Nephron progenitor cell (in vitro differentiated cells): ENCODE measurements around the gene RAMP3.

Experiments
- DNase-seq: peaks from one replicate; pipeline ENCODE4 v3.0.0; 2021
- H3K27ac Mint-ChIP-seq: 2 replicates; pipeline ENCODE4 v1.8.0; 2021; ENCODE audit warnings: mild to moderate bottlenecking, moderate library complexity, mixed read lengths
- H3K27me3 Mint-ChIP-seq: 2 replicates; pipeline ENCODE4 v1.8.0; 2021; ENCODE audit warnings: mild to moderate bottlenecking, low read depth, mixed read lengths; ENCODE audit not compliant: poor library complexity
- H3K36me3 Mint-ChIP-seq: 2 replicates; pipeline ENCODE4 v1.8.0; 2021; ENCODE audit warnings: low read depth, mixed read lengths
- H3K4me1 Mint-ChIP-seq: 2 replicates; pipeline ENCODE4 v1.8.0; 2021; ENCODE audit warnings: mixed read lengths
- H3K4me3 Mint-ChIP-seq: 2 replicates; pipeline ENCODE4 v1.8.0; 2021; ENCODE audit warnings: mild to moderate bottlenecking, moderate library complexity, mixed read lengths
- H3K9me3 Mint-ChIP-seq: 2 replicates; pipeline ENCODE4 v1.8.0; 2021; ENCODE audit warnings: mild to moderate bottlenecking, moderate library complexity, mixed read lengths
- TF ChIP-seq, protein P1 (sequence below): fragments of 200-600 bp; sonication (generic); IDR thresholded peaks from 2 replicates; pipeline ENCODE4 v1.5.0; 2021; ENCODE audit warnings: antibody characterized with exemption

The RAMP3 gene

GRCh38 chr7:45123913-45124710, 33.5 kb upstream of the RAMP3 start:
- no peak for DNase-seq
- TF ChIP-seq, protein P1, sequence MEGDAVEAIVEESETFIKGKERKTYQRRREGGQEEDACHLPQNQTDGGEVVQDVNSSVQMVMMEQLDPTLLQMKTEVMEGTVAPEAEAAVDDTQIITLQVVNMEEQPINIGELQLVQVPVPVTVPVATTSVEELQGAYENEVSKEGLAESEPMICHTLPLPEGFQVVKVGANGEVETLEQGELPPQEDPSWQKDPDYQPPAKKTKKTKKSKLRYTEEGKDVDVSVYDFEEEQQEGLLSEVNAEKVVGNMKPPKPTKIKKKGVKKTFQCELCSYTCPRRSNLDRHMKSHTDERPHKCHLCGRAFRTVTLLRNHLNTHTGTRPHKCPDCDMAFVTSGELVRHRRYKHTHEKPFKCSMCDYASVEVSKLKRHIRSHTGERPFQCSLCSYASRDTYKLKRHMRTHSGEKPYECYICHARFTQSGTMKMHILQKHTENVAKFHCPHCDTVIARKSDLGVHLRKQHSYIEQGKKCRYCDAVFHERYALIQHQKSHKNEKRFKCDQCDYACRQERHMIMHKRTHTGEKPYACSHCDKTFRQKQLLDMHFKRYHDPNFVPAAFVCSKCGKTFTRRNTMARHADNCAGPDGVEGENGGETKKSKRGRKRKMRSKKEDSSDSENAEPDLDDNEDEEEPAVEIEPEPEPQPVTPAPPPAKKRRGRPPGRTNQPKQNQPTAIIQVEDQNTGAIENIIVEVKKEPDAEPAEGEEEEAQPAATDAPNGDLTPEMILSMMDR = no peak
- peaks cover 20% of the 10 kb centered on the region for H3K27me3 Mint-ChIP-seq
- no peaks in the 10 kb centered on the region for H3K9me3 Mint-ChIP-seq
- H3K36me3 Mint-ChIP-seq = no peaks in the 10 kb centered on the region
- H3K4me3 Mint-ChIP-seq = no peak overlapping the region
- H3K4me1 Mint-ChIP-seq = peaks cover 13% of the 10 kb centered on the region
- H3K27ac Mint-ChIP-seq = no peak overlapping the region

DNA sequence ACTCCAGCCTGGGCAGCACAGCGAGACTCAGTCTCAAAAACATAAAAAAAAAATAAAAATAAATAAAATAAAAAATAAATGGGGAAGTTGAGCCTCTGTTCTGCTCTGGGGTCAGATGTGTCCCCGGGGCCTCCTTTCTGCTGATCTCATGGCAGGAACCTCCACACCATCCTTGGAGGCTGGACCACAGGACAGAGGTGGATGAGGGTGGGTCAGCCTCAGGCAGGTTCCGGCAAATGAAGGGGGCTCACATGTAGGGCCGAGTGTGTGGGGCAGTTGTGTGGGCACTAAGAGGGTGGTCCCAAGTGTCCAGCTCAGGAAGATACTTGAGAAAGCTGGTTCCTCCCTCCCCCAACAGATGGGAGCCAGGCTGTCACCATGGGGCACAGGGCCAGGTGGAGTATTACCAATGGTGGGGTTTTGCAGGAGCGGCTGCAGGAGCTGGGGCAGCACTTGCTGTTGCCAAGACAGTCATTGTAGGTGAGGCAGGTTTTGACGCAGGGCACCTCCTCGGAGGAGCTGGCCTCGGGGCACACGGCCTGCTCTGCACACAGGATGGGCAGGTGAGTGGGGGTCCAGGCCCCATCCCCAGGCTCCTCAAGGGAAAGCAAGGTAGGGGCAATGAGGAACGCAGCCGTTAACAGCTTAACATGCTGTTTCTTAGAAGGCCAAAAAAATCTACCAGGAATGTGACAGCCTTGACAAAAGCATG, 32.2 kb upstream of the RAMP3 start:
- DNase-seq = no peak
- TF ChIP-seq, protein P1 = no peak
- H3K4me3 Mint-ChIP-seq = no peak overlapping the region
- H3K4me1 Mint-ChIP-seq = peaks cover 12% of the 10 kb centered on the region
- H3K27me3 Mint-ChIP-seq = peaks cover 15% of the 10 kb centered on the region
- no peak overlapping the region for H3K27ac Mint-ChIP-seq
- H3K9me3 Mint-ChIP-seq = no peaks in the 10 kb centered on the region
- no peaks in the 10 kb centered on the region for H3K36me3 Mint-ChIP-seq

DNA sequence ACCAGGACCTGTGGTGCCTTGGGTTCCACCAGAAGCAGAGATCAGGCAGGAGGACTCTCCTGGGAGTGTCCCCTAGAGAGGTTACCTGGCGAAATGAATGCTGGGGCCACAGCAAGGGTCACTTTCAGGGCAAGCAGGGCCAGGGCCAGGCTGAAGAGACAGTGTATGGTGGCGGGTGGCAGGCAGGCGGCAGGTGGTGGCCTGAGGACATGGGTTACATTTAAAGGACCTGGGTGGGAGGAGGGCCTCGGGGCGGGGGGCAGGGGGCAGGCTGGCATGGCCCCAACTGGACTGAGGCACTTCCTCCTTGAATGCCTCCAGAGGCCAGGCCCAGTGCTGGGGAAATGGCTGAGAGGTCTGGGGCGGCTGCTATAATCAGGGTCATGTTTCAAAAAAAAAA, 31.4 kb upstream of the RAMP3 start:
- TF ChIP-seq, protein P1 = no peak
- no peaks in the 10 kb centered on the region for H3K36me3 Mint-ChIP-seq
- no peak overlapping the region for H3K4me3 Mint-ChIP-seq

GRCh38 chr7:45126920-45127319, 30.7 kb upstream of the RAMP3 start:
- no peaks in the 10 kb centered on the region for H3K9me3 Mint-ChIP-seq
- H3K4me3 Mint-ChIP-seq = no peak overlapping the region
- H3K27me3 Mint-ChIP-seq = peaks cover 13% of the 10 kb centered on the region
- no peaks in the 10 kb centered on the region for H3K36me3 Mint-ChIP-seq
- TF ChIP-seq, protein P1 = no peak
- peaks cover 15% of the 10 kb centered on the region for H3K4me1 Mint-ChIP-seq
- H3K27ac Mint-ChIP-seq = no peak overlapping the region
- DNase-seq = no peak

More for the DNA sequence above, 31.4 kb upstream of the RAMP3 start:
- Mint-ChIP-seq H3K27ac (no peak overlapping the region), H3K9me3 (no peaks in the 10 kb centered on the region), H3K27me3 (peaks cover 11% of the 10 kb centered on the region), H3K4me1 (peaks cover 15% of the 10 kb centered on the region)
- DNase-seq = no peak

GRCh38 chr7:45129181-45129800, 28.3 kb upstream of the RAMP3 start:
- Mint-ChIP-seq H3K27ac (no peak overlapping the region), H3K4me1 (peaks cover 15% of the 10 kb centered on the region), H3K4me3 (no peak overlapping the region), H3K36me3 (no peaks in the 10 kb centered on the region), H3K27me3 (peaks cover 10% of the 10 kb centered on the region), H3K9me3 (no peaks in the 10 kb centered on the region)
- DNase-seq = no peak
- TF ChIP-seq, protein P1 = no peak
